WTC11 (cell line): ENCODE data around the gene C3orf85. TPM values are rescaled to one million over a fixed set of nuclear protein-coding genes. Genes with fewer than 3 reads are reported as not detected.

Experiments
- ATAC-seq: fragments of 200-7000 bp; cut with Tn5 transposase; 2 replicates; pipeline ENCODE4 v1.10.0; 2021; ENCODE audit warnings: mild to moderate bottlenecking, moderate library complexity
- CTCF ChIA-PET: fragments of 300-600 bp; sonication (Branson Sonifier 250); formaldehyde crosslinking; loops from one replicate; lab custom pipeline; 2021; ENCODE audit warnings: antibody characterized with exemption; lab: Charles Lee
- POLR2A ChIA-PET: fragments of 350-600 bp; sonication (Branson Sonifier 250); formaldehyde crosslinking; loops from one replicate; lab custom pipeline; 2021; ENCODE audit warnings: antibody characterized with exemption; lab: Charles Lee
- DNase-seq: peaks from one replicate; pipeline ENCODE4 v3.0.0; 2021; ENCODE audit warnings: low spot score
- H3K27ac Mint-ChIP-seq: 2 replicates; pipeline ENCODE4 v1.8.0; 2021; ENCODE audit warnings: mixed read lengths
- H3K27me3 Mint-ChIP-seq: 2 replicates; pipeline ENCODE4 v1.8.0; 2021; ENCODE audit warnings: low read depth, mild to moderate bottlenecking, moderate library complexity, mixed read lengths
- H3K36me3 Mint-ChIP-seq: 2 replicates; pipeline ENCODE4 v1.8.0; 2021; ENCODE audit warnings: mixed read lengths
- H3K4me1 Mint-ChIP-seq: 2 replicates; pipeline ENCODE4 v1.8.0; 2022; ENCODE audit warnings: mixed read lengths
- H3K4me3 Mint-ChIP-seq: 2 replicates; pipeline ENCODE4 v1.8.0; 2021; ENCODE audit warnings: mild to moderate bottlenecking, moderate library complexity, mixed read lengths
- H3K9me3 Mint-ChIP-seq: 2 replicates; pipeline ENCODE4 v1.8.0; 2021; ENCODE audit warnings: mixed read lengths
- FOXJ3 ChIP-seq: sonication (generic); formaldehyde crosslinking; IDR thresholded peaks from 2 replicates; pipeline ENCODE4 v1.9.0; 2021; ENCODE audit warnings: missing genetic modification reagents, mild to moderate bottlenecking, borderline replicate concordance
- FOXK1 ChIP-seq: sonication (generic); formaldehyde crosslinking; IDR thresholded peaks from 2 replicates; pipeline ENCODE4 v1.8.0; 2022; ENCODE audit warnings: mild to moderate bottlenecking, moderate library complexity, missing genetic modification reagents
- FOXP1 ChIP-seq: sonication (generic); formaldehyde crosslinking; IDR thresholded peaks from 2 replicates; pipeline ENCODE4 v1.8.0; 2022; ENCODE audit warnings: missing genetic modification reagents, mild to moderate bottlenecking, moderate library complexity, borderline replicate concordance
- IRF2 ChIP-seq: sonication (generic); formaldehyde crosslinking; IDR thresholded peaks from 2 replicates; pipeline ENCODE4 v1.8.0; 2022; ENCODE audit warnings: low read depth, missing genetic modification reagents, borderline replicate concordance
- KAT7 ChIP-seq: sonication (generic); formaldehyde crosslinking; IDR thresholded peaks from 2 replicates; pipeline ENCODE4 v1.8.1; 2023; ENCODE audit warnings: missing genetic modification reagents, mild to moderate bottlenecking, borderline replicate concordance
- MXD4 ChIP-seq: fragments of 250-450 bp; sonication (Bioruptor Pico); IDR thresholded peaks from 2 replicates; pipeline ENCODE4 v1.8.0; 2021; ENCODE audit warnings: mild to moderate bottlenecking, moderate library complexity, borderline replicate concordance
- MYBL2 ChIP-seq: sonication (generic); formaldehyde crosslinking; IDR thresholded peaks from 2 replicates; pipeline ENCODE4 v1.8.1; 2023; ENCODE audit warnings: mild to moderate bottlenecking, moderate library complexity, missing genetic modification reagents
- NFATC4 ChIP-seq: fragments of 250-450 bp; sonication (Bioruptor Pico); IDR thresholded peaks from 2 replicates; pipeline ENCODE4 v1.9.0; 2021; ENCODE audit warnings: mild to moderate bottlenecking
- NR1H2 ChIP-seq: sonication (generic); formaldehyde crosslinking; IDR thresholded peaks from 2 replicates; pipeline ENCODE4 v1.9.0; 2021; ENCODE audit warnings: mild to moderate bottlenecking, moderate library complexity, missing genetic modification reagents
- NR2C2 ChIP-seq: sonication (generic); formaldehyde crosslinking; IDR thresholded peaks from 2 replicates; pipeline ENCODE4 v1.8.0; 2022; ENCODE audit warnings: mild to moderate bottlenecking, missing genetic modification reagents
- SMAD3 ChIP-seq: sonication (generic); formaldehyde crosslinking; IDR thresholded peaks from 2 replicates; pipeline ENCODE4 v1.8.0; 2022; ENCODE audit warnings: missing genetic modification reagents, mild to moderate bottlenecking, borderline replicate concordance
- TCF7 ChIP-seq: sonication (generic); formaldehyde crosslinking; IDR thresholded peaks from 2 replicates; pipeline ENCODE4 v1.8.0; 2022; ENCODE audit warnings: mild to moderate bottlenecking, low read depth, missing genetic modification reagents, moderate library complexity
- ZBTB21 ChIP-seq: sonication (generic); formaldehyde crosslinking; IDR thresholded peaks from 2 replicates; pipeline ENCODE4 v1.8.1; 2023; ENCODE audit warnings: mild to moderate bottlenecking, missing genetic modification reagents, borderline replicate concordance
- ZNF219 ChIP-seq: sonication (generic); formaldehyde crosslinking; IDR thresholded peaks from 2 replicates; pipeline ENCODE4 v1.8.0; 2023; ENCODE audit warnings: missing genetic modification reagents, mild to moderate bottlenecking, borderline replicate concordance
- ZNF232 ChIP-seq: sonication (generic); formaldehyde crosslinking; IDR thresholded peaks from 2 replicates; pipeline ENCODE4 v1.8.0; 2022; ENCODE audit warnings: mild to moderate bottlenecking, missing genetic modification reagents
- ZNF423 ChIP-seq: fragments of 250-450 bp; sonication (Bioruptor Pico); IDR thresholded peaks from 2 replicates; pipeline ENCODE4 v2.1.2; 2022; ENCODE audit warnings: mild to moderate bottlenecking, moderate library complexity
- total RNA-seq: library from RNA; stranded (reverse); gene quantifications from 3 replicates; pipeline ENCODE4 v1.2.3, GENCODE V29; 2021
- TF ChIP-seq, protein P1 (sequence below): sonication (generic); formaldehyde crosslinking; IDR thresholded peaks from 2 replicates; pipeline ENCODE4 v1.8.0; 2023; ENCODE audit warnings: missing genetic modification reagents
- TF ChIP-seq, protein P2 (sequence below): sonication (generic); formaldehyde crosslinking; IDR thresholded peaks from 2 replicates; pipeline ENCODE4 v1.8.1; 2022; ENCODE audit warnings: mild to moderate bottlenecking, missing genetic modification reagents, moderate library complexity, borderline replicate concordance
- TF ChIP-seq, protein P3 (sequence below): sonication (generic); formaldehyde crosslinking; IDR thresholded peaks from 2 replicates; pipeline ENCODE4 v1.8.1; 2022; ENCODE audit warnings: low read depth, mild to moderate bottlenecking, moderate library complexity, missing genetic modification reagents, borderline replicate concordance
- TF ChIP-seq, protein P4 (sequence below): fragments of 250-450 bp; sonication (Bioruptor Pico); IDR thresholded peaks from 2 replicates; pipeline ENCODE4 v1.9.0; 2021; ENCODE audit warnings: moderate library complexity, mild to moderate bottlenecking, inconsistent platforms, borderline replicate concordance
- TF ChIP-seq, protein P5 (sequence below): sonication (generic); formaldehyde crosslinking; IDR thresholded peaks from 2 replicates; pipeline ENCODE4 v1.8.1; 2023; ENCODE audit warnings: mild to moderate bottlenecking, missing genetic modification reagents

The C3orf85 gene
- total RNA-seq, 1 experiment from 2014 or later: not detected

DNA sequence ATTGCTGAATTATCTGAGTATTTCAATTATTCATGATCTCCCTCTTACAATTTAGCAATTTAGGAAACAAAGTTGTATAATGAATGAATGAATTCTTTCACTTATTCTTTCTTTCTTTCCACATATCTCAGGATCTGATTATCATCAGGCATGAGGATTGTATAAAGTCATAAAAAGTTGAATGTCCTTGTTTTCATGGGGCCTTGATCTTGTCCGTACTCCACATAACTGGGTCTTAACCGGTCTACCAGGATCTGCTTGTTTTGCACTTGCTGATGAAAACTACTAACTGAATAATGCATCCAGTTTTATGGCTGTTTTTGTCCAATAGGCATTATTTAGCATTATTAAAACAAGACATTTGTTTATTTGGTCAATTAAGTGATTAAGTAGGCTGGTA lies 12.6 kb downstream of the C3orf85 start (continued):
- TF ChIP-seq, protein P1, sequence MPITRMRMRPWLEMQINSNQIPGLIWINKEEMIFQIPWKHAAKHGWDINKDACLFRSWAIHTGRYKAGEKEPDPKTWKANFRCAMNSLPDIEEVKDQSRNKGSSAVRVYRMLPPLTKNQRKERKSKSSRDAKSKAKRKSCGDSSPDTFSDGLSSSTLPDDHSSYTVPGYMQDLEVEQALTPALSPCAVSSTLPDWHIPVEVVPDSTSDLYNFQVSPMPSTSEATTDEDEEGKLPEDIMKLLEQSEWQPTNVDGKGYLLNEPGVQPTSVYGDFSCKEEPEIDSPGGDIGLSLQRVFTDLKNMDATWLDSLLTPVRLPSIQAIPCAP (CRISPR knock-in tag): no peak
- TF ChIP-seq, all 79 proteins: peak for 0

DNA sequence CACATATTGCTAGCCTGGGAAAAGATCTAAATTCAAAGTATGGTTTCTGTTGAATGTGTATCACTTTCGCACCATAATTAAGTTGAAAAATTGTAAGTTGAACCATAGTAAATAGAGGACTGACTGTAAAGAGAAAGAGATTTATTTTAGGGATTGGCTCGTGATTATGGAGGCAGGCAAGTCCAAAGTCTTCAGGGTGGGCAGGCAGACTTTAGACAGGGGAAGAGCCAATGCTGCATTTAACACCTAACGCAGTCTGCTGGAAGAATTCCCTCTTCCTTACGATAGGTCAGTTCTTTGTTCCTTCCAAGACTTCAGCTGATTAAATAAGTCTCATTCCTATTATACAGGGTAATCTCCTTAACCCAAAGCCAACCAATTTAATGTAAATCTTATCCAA lies 15.8 kb downstream of the C3orf85 start:
- CTCF ChIA-PET: no interaction called here
- TF ChIP-seq, protein P2, sequence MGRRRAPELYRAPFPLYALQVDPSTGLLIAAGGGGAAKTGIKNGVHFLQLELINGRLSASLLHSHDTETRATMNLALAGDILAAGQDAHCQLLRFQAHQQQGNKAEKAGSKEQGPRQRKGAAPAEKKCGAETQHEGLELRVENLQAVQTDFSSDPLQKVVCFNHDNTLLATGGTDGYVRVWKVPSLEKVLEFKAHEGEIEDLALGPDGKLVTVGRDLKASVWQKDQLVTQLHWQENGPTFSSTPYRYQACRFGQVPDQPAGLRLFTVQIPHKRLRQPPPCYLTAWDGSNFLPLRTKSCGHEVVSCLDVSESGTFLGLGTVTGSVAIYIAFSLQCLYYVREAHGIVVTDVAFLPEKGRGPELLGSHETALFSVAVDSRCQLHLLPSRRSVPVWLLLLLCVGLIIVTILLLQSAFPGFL (CRISPR knock-in tag): no peak
- TF ChIP-seq, protein P3, sequence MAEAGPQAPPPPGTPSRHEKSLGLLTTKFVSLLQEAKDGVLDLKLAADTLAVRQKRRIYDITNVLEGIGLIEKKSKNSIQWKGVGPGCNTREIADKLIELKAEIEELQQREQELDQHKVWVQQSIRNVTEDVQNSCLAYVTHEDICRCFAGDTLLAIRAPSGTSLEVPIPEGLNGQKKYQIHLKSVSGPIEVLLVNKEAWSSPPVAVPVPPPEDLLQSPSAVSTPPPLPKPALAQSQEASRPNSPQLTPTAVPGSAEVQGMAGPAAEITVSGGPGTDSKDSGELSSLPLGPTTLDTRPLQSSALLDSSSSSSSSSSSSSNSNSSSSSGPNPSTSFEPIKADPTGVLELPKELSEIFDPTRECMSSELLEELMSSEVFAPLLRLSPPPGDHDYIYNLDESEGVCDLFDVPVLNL (CRISPR knock-in tag): no peak
- no peak for TF ChIP-seq IRF2
- TF ChIP-seq NFATC4 (CRISPR knock-in tag): no peak
- no peak for TF ChIP-seq FOXK1 (CRISPR knock-in tag)
- no peak for TF ChIP-seq MXD4
- TF ChIP-seq ZNF232 (CRISPR knock-in tag): no peak
- no peak for TF ChIP-seq NR1H2 (CRISPR knock-in tag)
- TF ChIP-seq, protein P4, sequence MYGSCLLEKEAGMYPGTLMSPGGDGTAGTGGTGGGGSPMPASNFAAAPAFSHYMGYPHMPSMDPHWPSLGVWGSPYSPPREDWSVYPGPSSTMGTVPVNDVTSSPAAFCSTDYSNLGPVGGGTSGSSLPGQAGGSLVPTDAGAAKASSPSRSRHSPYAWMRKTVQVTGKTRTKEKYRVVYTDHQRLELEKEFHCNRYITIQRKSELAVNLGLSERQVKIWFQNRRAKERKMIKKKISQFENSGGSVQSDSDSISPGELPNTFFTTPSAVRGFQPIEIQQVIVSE: no peak
- TF ChIP-seq, protein P5, sequence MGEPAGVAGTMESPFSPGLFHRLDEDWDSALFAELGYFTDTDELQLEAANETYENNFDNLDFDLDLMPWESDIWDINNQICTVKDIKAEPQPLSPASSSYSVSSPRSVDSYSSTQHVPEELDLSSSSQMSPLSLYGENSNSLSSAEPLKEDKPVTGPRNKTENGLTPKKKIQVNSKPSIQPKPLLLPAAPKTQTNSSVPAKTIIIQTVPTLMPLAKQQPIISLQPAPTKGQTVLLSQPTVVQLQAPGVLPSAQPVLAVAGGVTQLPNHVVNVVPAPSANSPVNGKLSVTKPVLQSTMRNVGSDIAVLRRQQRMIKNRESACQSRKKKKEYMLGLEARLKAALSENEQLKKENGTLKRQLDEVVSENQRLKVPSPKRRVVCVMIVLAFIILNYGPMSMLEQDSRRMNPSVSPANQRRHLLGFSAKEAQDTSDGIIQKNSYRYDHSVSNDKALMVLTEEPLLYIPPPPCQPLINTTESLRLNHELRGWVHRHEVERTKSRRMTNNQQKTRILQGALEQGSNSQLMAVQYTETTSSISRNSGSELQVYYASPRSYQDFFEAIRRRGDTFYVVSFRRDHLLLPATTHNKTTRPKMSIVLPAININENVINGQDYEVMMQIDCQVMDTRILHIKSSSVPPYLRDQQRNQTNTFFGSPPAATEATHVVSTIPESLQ (CRISPR knock-in tag): no peak
- TF ChIP-seq TCF7 (CRISPR knock-in tag): no peak
- TF ChIP-seq MYBL2 (CRISPR knock-in tag): no peak
- TF ChIP-seq FOXP1: no peak
- TF ChIP-seq ZNF423 (CRISPR knock-in tag): no peak
- no peak for TF ChIP-seq NR2C2 (CRISPR knock-in tag)
- TF ChIP-seq ZBTB21 (CRISPR knock-in tag): no peak
- no peak for TF ChIP-seq FOXJ3 (CRISPR knock-in tag)
- TF ChIP-seq SMAD3 (CRISPR knock-in tag): no peak
- no peak for TF ChIP-seq ZNF219 (CRISPR knock-in tag)
- no peak for TF ChIP-seq KAT7 (CRISPR knock-in tag)
- DNase-seq: no peak
- no peak for ATAC-seq
- no peak overlapping the region for H3K27ac Mint-ChIP-seq
- H3K4me3 Mint-ChIP-seq: no peak overlapping the region
- peaks cover 8% of the 10 kb centered on the region for H3K4me1 Mint-ChIP-seq
- no peaks in the 10 kb centered on the region for H3K9me3 Mint-ChIP-seq
- POLR2A ChIA-PET: no interaction called here
- H3K36me3 Mint-ChIP-seq: no peaks in the 10 kb centered on the region
- H3K27me3 Mint-ChIP-seq: no peaks in the 10 kb centered on the region
